ENCODE data around the gene GLS. TPM values are rescaled to one million over a fixed set of nuclear protein-coding genes. Genes with fewer than 3 reads are reported as not detected.

GLS gene
- total RNA-seq, 1 experiment from 2014 or later: 97.4 TPM

- intact Hi-C loops (cut with micrococcal nuclease): no loop called here
- Histone ChIP-seq H3K4me2 (ENCODE audit: low read length) (no peak overlapping the region), H3K27ac (ENCODE audit: low read depth, low read length) (no peak overlapping the region), H3K36me3 (ENCODE audit: control insufficient read depth in 1 of 2, insufficient read depth in 2 of 2, low read length in 2 of 2) (no peaks in the 10 kb centered on the region), H3K4me1 (ENCODE audit: control insufficient read depth in 1 of 2, insufficient read depth in 2 of 2, low read length in 2 of 2) (peaks cover 0 to 8% of the 10 kb centered on the region in 2 experiments; a peak in 1 of 4 replicates), H3K9ac (ENCODE audit: low read length) (no peak overlapping the region), H2AFZ (ENCODE audit: low read depth, low read length, poor library complexity, severe bottlenecking) (no peak overlapping the region), H3K9me2 (ENCODE audit: insufficient read depth) (no peaks in the 10 kb centered on the region), H3K27me3 (ENCODE audit: insufficient read depth, low read length) (no peaks in the 10 kb centered on the region), H3K9me3 (ENCODE audit: control insufficient read depth in 1 of 2, insufficient read depth in 1 of 2, low read depth in 1 of 2, low read length in 2 of 2) (no peaks in the 10 kb centered on the region), H3K4me3 (replicated peaks in 1 of 2; ENCODE audit: low read depth in 1 of 2, low read length in 2 of 2) (no peak overlapping the region), H3K79me2 (ENCODE audit: insufficient read depth, low read length) (no peaks in the 10 kb centered on the region), H4K20me1 (ENCODE audit: insufficient read depth) (no peaks in the 10 kb centered on the region)
- ChIA-PET CTCF (interaction anchor here (1.0 kb wide), 1 partner anchor 14 kb away, joined by 3 read pairs; no protein-coding TSS in a partner anchor), RAD21 (ENCODE audit: low non-redundant PET in 1 of 2, low total read pairs in 2 of 2, uncharacterized antibody in 2 of 2, unreplicated experiment in 2 of 2) (no interaction called here), POLR2A (no interaction called here)
- BruUV-seq (replicated peaks): no TSS peak
- no peak for DNase-seq (ENCODE audit: low read depth, low spot score)
- ATAC-seq: no peak
- TF ChIP-seq EZH2 (IDR thresholded peaks at IDR 0.05): no peak
- TF ChIP-seq EGR1 (IDR thresholded peaks at IDR 0.05; ENCODE audit: low read depth): no peak
- TF ChIP-seq ZNF274 (IDR thresholded peaks at IDR 0.05; ENCODE audit: low read depth, low read length): no peak
- TF ChIP-seq, protein P1, sequence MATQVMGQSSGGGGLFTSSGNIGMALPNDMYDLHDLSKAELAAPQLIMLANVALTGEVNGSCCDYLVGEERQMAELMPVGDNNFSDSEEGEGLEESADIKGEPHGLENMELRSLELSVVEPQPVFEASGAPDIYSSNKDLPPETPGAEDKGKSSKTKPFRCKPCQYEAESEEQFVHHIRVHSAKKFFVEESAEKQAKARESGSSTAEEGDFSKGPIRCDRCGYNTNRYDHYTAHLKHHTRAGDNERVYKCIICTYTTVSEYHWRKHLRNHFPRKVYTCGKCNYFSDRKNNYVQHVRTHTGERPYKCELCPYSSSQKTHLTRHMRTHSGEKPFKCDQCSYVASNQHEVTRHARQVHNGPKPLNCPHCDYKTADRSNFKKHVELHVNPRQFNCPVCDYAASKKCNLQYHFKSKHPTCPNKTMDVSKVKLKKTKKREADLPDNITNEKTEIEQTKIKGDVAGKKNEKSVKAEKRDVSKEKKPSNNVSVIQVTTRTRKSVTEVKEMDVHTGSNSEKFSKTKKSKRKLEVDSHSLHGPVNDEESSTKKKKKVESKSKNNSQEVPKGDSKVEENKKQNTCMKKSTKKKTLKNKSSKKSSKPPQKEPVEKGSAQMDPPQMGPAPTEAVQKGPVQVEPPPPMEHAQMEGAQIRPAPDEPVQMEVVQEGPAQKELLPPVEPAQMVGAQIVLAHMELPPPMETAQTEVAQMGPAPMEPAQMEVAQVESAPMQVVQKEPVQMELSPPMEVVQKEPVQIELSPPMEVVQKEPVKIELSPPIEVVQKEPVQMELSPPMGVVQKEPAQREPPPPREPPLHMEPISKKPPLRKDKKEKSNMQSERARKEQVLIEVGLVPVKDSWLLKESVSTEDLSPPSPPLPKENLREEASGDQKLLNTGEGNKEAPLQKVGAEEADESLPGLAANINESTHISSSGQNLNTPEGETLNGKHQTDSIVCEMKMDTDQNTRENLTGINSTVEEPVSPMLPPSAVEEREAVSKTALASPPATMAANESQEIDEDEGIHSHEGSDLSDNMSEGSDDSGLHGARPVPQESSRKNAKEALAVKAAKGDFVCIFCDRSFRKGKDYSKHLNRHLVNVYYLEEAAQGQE (IDR thresholded peaks at IDR 0.05; ENCODE audit: low read depth): no peak
- TF ChIP-seq ZFX (IDR thresholded peaks at IDR 0.05): no peak
- TF ChIP-seq CBX3 (IDR thresholded peaks at IDR 0.05; ENCODE audit: low read depth): no peak
- no peak for TF ChIP-seq EZH2phosphoT487 (IDR thresholded peaks at IDR 0.05; ENCODE audit: borderline replicate concordance)
- no peak for TF ChIP-seq ATF3 (IDR thresholded peaks at IDR 0.05)
- TF ChIP-seq FOSL1 (IDR thresholded peaks at IDR 0.05; ENCODE audit: low read depth): no peak
- no peak for TF ChIP-seq TCF7L2 (IDR thresholded peaks at IDR 0.05; ENCODE audit: borderline replicate concordance, extremely low read depth, insufficient read depth, insufficient read length)
- TF ChIP-seq SRF (IDR thresholded peaks at IDR 0.05; ENCODE audit: low read depth): no peak
- TF ChIP-seq POLR2AphosphoS5 (IDR thresholded peaks at IDR 0.05; ENCODE audit: low read depth, low read length): no peak
- TF ChIP-seq, protein P2, sequence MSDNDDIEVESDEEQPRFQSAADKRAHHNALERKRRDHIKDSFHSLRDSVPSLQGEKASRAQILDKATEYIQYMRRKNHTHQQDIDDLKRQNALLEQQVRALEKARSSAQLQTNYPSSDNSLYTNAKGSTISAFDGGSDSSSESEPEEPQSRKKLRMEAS (IDR thresholded peaks at IDR 0.05): no peak
These were observed 16.2 kb upstream of the GLS start for GRCh38 chr2:190864375-190864774.

Measured in HCT116 (cell line).